GM19452 (cell line): ENCODE data around the gene PLEKHA5.

Experiments
- ATAC-seq: cut with Tn5 transposase; IDR thresholded peaks from one replicate; pipeline ENCODE4 v1.9.1; 2021; ENCODE audit not compliant: unreplicated experiment

The PLEKHA5 gene

DNA sequence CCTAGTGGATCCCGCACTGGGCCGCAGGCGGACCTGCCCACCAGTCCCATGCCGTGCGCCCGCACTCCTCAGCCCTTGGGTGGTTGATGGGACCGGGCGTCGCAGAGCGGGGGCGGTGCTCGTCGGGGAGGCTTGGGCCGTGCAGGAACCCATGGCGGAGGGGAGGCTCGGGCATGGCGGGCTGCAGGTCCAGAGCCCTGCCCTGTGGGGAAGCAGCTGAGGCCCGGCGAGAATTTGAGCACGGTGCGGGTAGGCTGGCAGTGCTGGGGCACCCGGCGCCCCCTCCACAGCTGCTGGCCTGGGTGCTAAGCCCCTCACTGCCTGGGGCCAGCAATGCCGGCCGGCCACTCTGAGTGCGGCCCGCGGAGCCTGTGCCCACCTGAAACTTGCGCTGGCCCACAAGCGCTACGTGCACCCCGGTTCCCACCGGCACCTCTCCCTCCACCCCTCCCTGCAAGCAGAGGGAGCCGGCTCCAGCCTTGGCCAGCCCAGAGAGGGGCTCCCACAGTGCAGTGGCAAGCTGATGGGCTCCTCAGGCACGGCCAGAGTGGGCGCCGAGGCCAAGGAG is 100.8 kb downstream of the PLEKHA5 start:
- ATAC-seq: no peak

DNA sequence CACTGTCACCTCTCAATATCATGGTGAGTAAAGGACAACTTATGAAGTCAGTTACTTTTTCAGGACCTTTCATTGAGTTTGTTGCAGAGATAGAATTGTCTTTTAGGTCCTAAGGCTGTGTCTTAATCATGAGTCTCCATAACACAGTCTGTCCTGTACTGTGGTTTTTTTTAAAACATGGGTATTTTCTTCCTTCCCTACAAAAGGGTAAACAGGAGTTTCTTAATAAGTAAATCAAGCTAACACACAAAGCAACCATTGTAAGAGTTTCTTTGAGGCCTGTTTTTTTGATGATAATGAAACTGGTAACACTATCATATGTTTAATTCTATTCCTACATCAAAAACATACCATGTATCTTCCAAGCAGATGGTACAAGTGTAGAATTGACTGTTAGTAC is 101.4 kb downstream of the PLEKHA5 start:
- no peak for ATAC-seq

DNA sequence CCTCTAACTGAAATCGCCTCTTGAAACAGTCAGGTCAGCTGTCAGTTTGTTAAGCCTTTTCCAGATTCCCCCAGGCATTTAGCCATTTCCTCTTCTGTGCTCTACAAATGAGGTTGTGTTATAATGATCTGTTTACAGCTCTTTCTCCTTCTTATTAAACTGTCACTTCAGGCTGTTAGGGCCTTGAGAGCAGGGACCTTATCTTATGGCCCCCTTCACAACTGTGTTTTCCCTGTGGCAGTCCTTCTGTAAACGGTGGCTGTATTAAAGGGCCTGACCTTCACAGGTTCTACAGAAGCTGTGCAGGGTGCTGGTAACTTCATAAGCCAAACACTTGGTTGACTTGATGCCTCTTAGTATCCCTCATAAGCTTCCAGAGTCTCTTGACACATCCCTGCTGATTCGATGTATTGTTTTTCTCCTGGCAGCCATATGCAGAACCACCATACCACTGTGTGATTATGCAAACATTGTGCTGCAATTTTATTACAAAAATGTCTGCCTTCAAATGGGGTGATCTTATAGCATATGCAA is 104.7 kb downstream of the PLEKHA5 start:
- ATAC-seq: no peak

GRCh38 chr12:19234981-19235871 is 105.7 kb downstream of the PLEKHA5 start:
- no peak for ATAC-seq

DNA sequence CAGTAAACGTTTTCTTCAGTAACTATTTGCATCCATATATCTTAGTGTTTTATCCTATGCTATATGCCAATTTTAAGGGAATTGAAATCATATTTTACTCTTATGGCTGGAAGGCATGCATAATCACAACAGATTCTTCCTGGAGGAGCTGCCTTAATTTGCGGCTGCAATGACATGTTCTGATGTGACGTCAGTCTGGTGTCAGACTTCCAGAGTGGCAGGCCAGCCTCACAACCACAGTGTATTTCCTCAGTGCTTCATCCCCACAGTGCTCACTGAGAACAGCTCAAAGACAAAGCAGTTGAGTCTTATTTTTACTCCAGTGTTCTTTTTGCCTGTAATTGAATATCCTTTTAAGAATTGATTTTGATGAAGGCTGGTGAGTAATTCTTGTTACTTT is 107.1 kb downstream of the PLEKHA5 start:
- no peak for ATAC-seq

- ATAC-seq: no peak
These were observed 109.0 kb downstream of the PLEKHA5 start for GRCh38 chr12:19238540-19238939.

DNA sequence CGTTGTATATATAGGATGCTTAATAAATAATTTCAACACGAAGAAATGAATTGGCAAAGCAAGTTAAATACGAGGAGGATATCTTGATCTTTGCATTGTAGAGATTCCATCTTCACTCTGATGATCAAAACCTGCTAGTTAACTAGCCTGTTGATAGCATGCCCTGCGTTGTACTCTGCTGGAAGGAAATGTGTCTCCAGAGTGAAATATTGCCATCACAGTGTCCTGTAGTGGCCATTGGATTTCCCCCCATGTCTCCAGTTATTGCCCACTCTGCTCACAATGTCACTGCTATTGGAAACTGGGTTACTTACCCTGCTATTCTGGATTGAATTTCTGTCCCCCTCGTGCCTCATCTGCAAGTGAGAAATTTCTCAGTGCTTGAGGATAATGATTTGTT is 109.6 kb downstream of the PLEKHA5 start:
- no peak for ATAC-seq

DNA sequence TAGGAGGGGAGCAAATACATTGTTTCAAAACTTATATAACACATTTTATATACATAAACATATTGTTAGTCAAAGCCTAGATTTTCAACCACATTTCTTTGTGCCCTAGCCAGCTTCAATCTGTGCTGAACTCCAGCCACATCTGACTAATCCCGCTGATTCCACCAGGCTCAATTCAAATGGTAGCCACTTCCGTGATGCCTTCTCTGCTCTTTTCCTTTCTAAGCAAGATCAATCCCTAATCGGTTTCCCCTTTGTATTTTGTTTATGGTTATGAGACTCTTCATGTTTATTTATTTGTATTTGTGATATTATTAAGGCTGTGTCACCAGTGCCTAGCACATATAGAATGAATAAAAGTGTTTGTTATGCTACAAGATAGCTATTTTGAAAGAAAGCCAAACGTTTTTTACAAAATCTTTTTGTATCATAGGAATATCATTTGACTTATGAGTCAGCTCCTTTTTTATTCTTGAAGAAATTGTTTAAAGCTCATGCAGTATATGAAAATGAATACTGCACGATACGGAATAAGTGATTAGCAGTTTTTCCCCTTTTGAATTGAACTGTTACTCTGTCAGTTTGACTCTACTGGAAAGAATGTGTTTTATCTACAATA is 110.2 kb downstream of the PLEKHA5 start:
- ATAC-seq: no peak

GRCh38 chr12:19242581-19242980 is 113.0 kb downstream of the PLEKHA5 start:
- ATAC-seq: no peak

DNA sequence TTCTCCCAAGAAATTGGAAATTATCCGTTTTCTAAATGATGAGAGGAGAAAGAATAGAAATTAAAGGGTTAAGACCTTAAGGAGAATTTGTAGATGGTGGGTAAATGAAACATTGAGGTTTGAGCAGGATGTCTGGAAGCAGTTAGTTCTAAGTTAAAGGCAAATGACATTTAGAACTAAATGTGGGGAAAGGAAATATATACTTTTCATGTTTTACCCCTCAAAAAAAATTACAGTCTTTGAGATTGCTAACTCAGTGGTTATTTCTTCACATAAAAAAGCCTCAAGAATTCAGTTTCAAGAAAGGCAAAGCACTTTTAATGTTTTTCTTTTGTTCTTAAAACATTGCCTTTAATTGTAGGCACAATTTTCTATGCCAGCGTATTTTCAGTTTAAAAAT is 114.0 kb downstream of the PLEKHA5 start:
- ATAC-seq: no peak

DNA sequence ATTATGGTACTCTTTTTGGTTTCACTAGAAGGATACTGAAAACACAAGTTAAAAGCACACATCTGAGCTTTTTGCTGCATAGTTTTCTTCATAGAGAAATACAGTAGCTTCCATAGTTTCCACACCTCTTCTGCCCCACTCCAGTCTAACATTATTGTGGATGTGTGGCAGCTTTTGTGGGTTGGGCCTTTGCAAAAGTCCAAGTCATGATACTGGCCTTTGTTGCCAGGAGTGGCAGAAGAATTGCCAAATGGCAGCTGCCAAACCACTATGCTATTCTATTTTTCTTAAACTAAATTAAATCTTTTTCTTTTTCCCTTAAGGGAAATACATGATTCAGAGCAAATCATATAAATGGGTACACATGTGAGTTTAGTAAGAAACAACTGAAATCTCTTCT is 114.8 kb downstream of the PLEKHA5 start:
- ATAC-seq: no peak

- no peak for ATAC-seq
These were observed 115.6 kb downstream of the PLEKHA5 start for GRCh38 chr12:19245106-19245505.

DNA sequence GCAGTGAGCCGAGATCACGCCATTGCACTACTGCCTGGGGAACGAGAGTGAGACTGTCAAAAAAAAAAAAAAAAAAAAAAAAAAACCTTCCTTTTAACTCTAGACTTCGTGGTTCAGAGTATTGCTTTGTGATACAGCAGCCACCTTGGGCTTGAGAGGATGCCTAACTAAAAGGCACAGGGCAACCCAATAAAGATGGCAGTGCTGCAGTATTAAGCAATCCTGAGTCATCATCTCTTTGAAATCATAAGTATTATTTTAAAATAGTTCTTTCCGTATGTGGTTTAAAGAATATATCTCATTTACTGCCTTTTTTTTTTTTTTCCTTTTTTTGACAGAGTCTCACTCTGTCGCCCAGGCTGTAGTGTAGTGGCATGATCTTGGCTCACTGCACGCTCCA is 116.1 kb downstream of the PLEKHA5 start:
- ATAC-seq: no peak

DNA sequence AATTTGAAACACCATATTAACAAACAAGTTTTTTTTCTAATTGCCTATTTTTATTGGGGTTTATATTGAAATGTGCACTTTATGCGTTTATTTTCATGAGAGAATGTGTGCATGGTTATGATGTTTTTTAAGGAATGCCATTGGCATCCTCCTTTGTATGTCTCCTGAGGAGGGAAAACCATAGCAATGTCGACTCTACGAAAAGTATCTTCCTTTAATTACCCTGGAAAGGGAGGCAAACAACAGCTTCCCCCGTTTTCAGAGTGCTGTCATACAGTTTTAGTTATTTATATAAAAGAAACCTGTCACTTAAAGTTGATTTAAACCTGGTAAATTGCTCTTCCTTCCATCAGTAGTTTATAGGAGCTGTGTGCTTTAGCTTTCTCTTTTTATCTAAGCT is 117.4 kb downstream of the PLEKHA5 start:
- no peak for ATAC-seq

GRCh38 chr12:19248929-19249602 is 119.5 kb downstream of the PLEKHA5 start:
- no peak for ATAC-seq

DNA sequence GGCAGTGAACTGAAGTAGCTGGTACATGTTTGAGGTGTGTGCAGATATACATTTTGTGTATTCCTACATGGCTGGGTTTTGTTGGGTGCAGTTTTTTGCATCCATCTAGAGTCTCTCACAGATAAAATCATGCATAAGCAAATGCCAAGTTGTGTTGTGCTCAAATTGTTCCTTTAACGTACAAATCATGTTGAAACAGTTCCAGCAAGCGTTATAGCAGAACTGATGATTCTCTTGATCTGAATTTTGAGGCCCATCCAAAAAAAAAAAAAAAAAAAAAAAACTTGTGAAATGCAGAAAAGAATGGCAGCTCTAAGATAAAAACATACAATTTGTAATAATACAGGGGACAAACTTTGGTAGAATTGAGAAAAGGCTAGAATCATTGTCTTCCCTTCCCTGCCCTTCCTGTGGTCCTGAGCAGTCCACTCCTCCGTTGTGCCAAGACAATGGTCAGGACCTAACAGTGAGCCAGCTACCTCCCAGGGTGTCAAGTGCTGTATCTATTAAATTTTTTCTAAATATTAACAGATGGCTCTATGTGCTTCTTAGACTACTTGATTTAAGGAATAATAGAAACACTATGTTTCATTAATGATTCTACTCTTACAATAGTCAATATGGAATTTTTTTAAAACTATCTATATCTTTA is 122.1 kb downstream of the PLEKHA5 start:
- no peak for ATAC-seq

DNA sequence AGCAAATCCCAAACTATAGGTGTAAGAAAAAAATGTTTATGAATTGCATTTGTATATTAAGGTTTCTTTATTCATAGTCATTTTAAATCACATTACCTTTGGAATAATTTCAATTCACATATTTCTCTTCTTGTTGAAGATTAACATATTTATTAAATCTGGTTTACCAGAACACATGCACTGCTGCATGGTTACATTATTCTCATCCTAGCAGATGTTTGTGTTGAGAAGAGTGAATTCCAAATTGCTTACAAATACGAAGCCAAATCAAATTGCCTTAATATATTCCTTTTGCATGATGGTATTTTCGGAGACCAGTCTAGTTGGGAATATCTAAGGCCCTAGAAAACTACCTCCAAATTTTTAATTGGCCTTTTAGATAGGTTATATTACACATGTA is 130.6 kb downstream of the PLEKHA5 start:
- ATAC-seq: no peak

- no peak for ATAC-seq
These were observed 132.2 kb downstream of the PLEKHA5 start for GRCh38 chr12:19261773-19262172.

DNA sequence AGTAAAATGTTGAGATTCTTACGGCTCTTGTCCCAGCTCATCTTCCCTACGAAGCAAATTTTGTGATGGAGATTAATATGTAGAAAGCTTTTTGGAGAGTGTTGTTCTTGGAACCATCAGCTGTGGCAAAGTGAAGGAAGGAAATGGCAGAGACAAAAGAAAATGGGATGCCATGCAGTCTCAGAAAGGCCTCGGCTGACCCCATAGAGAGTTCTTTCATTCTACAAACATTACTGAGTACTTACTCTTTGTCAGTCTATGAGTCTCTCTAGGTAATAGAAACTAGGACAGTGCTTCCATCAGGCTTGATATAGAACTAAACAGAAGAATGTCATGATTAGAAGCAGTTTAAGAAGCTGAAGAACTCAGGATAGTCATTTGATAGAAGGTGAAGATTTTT is 134.1 kb downstream of the PLEKHA5 start:
- no peak for ATAC-seq

DNA sequence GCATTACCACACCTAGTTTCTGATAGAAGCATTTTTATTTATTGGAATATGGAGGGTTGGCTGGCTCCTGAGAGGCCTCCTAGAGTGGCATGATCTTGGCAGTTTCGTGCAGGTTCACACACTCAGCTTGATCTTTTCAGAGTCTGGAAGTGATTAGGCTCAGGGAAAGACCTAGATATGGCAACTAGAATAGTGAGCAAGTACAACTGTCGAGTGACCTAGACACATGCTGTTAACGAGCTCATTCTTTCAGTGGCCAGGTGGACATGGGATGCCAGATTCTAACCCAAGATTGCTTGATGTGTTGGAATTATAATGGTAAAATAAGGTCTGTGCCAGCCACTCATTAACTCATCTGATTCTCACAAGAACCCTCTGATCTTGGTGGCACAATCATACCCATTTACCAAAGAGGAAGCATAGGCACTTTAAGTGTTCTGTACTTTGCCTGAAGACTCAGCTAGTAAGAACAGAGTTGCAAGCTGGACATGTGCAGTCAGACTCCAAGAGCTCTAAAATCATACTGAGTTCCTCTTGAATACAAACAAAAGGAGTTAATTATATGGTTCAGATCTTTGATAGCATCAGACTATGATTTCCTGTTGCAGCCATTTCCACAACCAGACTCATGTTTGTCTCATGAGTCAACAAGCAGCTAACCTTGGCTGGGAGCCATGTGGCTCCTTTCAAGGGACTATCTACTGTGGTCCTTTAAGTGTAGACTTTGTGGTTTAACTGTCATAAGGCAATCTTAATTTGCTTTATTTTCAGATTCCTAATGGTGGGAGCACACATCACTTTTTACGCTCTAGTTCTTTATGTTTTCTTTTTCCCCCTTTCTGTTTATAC is 144.2 kb downstream of the PLEKHA5 start:
- ATAC-seq: no peak
